Activated T-cell treated with anti-CD3 and anti-CD28 coated beads, Interleukin-2, amount 50 U/mL, for 4 hours (primary cell): ENCODE results near the gene CDH5. TPM values are rescaled to one million over a fixed set of nuclear protein-coding genes. Genes with fewer than 3 reads are reported as not detected.
"Not testable (repeated sequence)": the region's sequence is repeated elsewhere in the genome, so short reads cannot be mapped to it uniquely, and the experiment has no call there.

Source experiments
- ATAC-seq, 2 donors: fragments of 200-7000 bp; cut with Tn5 transposase; one replicate each; pipeline ENCODE4 v1.10.0; 2021
- DNase-seq: peaks from one replicate; pipeline ENCODE4 v3.0.0-alpha.2; 2020
- H3K27me3 Mint-ChIP-seq: one replicate; pipeline ENCODE4 v1.8.0; 2021; ENCODE audit warnings: low read depth, mixed read lengths
- H3K36me3 Mint-ChIP-seq: one replicate; pipeline ENCODE4 v1.8.0; 2022; ENCODE audit warnings: mixed read lengths; ENCODE audit not compliant: insufficient read depth
- H3K4me1 Mint-ChIP-seq: one replicate; pipeline ENCODE4 v1.8.0; 2021; ENCODE audit warnings: low read depth, mixed read lengths
- H3K4me3 Mint-ChIP-seq: one replicate; pipeline ENCODE4 v1.8.0; 2021; ENCODE audit warnings: mild to moderate bottlenecking, moderate library complexity, mixed read lengths
- H3K9me3 Mint-ChIP-seq: one replicate; pipeline ENCODE4 v1.8.0; 2021; ENCODE audit warnings: mixed read lengths
- total RNA-seq, 3 donors: library from RNA; stranded (reverse); gene quantifications; one replicate each; pipeline ENCODE4 v1.2.1, GENCODE V29; 2021

Gene CDH5
- under 1 TPM in 1 of 3 donors, not detected in 2; 0.13 TPM for total RNA-seq

DNA sequence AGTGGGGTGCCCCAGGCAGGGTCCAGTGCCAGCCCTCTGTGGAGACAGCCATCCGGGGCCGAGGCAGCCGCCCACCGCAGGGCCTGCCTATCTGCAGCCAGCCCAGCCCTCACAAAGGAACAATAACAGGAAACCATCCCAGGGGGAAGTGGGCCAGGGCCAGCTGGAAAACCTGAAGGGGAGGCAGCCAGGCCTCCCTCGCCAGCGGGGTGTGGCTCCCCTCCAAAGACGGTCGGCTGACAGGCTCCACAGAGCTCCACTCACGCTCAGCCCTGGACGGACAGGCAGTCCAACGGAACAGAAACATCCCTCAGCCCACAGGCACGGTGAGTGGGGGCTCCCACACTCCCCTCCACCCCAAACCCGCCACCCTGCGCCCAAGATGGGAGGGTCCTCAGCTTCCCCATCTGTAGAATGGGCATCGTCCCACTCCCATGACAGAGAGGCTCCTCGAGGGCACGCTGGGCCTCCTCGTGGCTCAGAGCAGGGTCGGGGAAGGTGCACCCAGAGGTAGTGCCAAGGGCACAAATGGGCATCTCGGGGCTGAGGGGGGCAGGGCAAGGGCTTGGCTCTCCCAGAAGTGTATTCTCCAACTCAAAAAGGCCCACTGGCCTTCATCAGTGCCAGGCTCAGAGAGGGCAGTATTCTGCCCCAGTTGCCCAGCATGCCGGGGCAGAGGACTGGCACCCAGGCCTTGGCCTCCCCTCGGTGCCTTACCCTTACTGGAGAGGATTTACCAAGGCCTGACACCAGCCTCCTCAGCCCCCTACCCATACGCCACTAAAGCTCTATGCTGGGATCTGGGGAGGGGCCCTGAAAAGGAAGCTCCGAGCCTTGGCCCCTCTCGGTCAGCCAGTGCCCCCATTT lies at the start of gene CDH5:
TSS of gene CDH5 (plus strand) at position 259 of the 867 bp plus-strand sequence. CDS start 12,647 bp downstream, outside the sequence.
- no peak for ATAC-seq
- DNase-seq = no peak
- Mint-ChIP-seq H3K4me3 (no peak within 1 kb of the TSS), H3K27me3 (peaks cover 37% of the 10 kb centered on the region), H3K4me1 (no peaks in the 10 kb centered on the region), H3K9me3 (no peaks in the 10 kb centered on the region), H3K36me3 (no peaks in the 10 kb centered on the region)

DNA sequence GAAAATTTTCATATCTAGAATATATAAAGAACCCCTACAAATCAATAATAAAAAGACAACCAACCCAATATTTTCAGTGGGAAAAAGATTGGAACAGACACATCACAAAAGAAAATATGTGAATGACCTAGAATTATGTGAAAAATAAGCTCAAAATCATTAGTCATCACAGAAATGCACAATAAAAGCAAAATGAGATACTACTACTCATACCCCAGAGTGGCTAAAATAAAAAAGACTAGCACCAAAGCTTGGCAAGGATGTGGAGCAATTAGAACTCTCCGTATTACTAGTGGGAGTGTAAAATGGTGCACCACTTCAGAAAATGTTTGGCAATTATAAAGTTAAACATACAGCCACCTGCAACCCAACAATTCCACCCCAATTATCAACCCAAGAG lies 48.0 kb upstream of the CDH5 start:
- Mint-ChIP-seq H3K36me3 (no peaks in the 10 kb centered on the region), H3K9me3 (no peaks in the 10 kb centered on the region), H3K4me1 (no peaks in the 10 kb centered on the region), H3K27me3 (peaks cover 11% of the 10 kb centered on the region), H3K4me3 (no peak overlapping the region)
- DNase-seq (no peak), ATAC-seq (no peak)

GRCh38 chr16:66320774-66321173 lies 45.7 kb upstream of the CDH5 start:
- no peak overlapping the region for H3K4me3 Mint-ChIP-seq
- no peaks in the 10 kb centered on the region for H3K9me3 Mint-ChIP-seq
- peaks cover 15% of the 10 kb centered on the region for H3K27me3 Mint-ChIP-seq
- ATAC-seq (no peak), DNase-seq (no peak)
- no peaks in the 10 kb centered on the region for H3K4me1 Mint-ChIP-seq
- H3K36me3 Mint-ChIP-seq = no peaks in the 10 kb centered on the region

DNA sequence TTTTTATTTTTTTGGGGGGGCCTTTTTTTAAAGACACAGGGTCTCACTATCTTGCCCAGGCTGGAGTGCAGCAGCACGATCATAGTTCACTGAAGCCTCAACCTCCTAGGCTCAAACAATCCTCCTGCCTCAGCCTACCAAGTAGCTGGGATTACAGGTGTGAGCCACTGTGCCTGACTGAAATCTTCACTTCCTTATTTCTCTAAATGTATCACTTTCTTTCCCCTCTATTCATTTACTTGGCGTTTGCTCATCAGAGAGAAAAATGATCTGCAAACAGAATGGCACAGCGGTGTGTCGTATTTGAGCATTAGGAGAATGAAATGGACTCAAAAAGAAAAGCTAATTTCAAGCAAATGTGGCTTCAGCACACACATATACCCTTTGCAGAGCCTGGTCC lies 44.3 kb upstream of the CDH5 start:
- no peaks in the 10 kb centered on the region for H3K36me3 Mint-ChIP-seq
- H3K9me3 Mint-ChIP-seq = no peaks in the 10 kb centered on the region
- ATAC-seq (no peak), DNase-seq (no peak)
- no peak overlapping the region for H3K4me3 Mint-ChIP-seq
- H3K27me3 Mint-ChIP-seq = peaks cover 18% of the 10 kb centered on the region
- no peaks in the 10 kb centered on the region for H3K4me1 Mint-ChIP-seq

GRCh38 chr16:66324815-66325515 lies 41.5 kb upstream of the CDH5 start:
- H3K27me3 Mint-ChIP-seq = peaks cover 14% of the 10 kb centered on the region
- DNase-seq = no peak

GRCh38 chr16:66325717-66326376 lies 40.6 kb upstream of the CDH5 start:
- DNase-seq = no peak
- Mint-ChIP-seq H3K4me3 (no peak overlapping the region), H3K9me3 (no peaks in the 10 kb centered on the region), H3K4me1 (no peaks in the 10 kb centered on the region), H3K27me3 (peaks cover 11% of the 10 kb centered on the region), H3K36me3 (no peaks in the 10 kb centered on the region)
- no peak for ATAC-seq

More at GRCh38 chr16:66324815-66325515, 41.5 kb upstream of the CDH5 start:
- Mint-ChIP-seq H3K4me3 (no peak overlapping the region), H3K36me3 (no peaks in the 10 kb centered on the region), H3K9me3 (no peaks in the 10 kb centered on the region), H3K4me1 (no peaks in the 10 kb centered on the region)
- ATAC-seq = no peak

DNA sequence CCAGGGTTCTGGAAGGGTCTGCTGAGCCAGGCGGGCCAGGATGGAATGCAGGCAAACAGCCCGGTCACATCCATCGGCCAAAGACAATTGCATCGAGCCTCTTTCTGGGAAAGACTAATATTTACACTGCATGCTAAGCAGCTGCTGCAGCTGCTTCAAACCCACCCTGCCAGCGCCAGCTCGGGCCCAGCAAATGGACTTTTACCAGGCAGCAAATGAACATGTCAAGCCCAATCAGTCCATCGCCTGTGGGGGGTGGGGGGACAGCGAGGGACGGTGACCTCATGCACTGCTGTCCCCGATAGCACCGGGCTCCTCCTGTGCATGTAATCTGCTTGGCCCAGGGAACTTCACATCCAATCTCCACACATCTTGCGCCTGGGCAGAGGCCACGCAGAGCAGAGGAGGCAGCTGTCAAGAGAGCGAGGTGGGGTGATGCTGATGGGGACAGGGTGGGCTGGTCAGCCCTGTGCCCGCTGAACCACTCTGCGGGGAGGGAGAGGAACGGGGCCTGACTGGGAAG lies 39.4 kb upstream of the CDH5 start:
- no peak overlapping the region for H3K4me3 Mint-ChIP-seq
- ATAC-seq (no peak), DNase-seq (no peak)
- H3K27me3 Mint-ChIP-seq = peaks cover 11% of the 10 kb centered on the region
- H3K4me1 Mint-ChIP-seq = no peaks in the 10 kb centered on the region
- no peaks in the 10 kb centered on the region for H3K36me3 Mint-ChIP-seq
- H3K9me3 Mint-ChIP-seq = no peaks in the 10 kb centered on the region

- H3K27me3 Mint-ChIP-seq = peaks cover 14% of the 10 kb centered on the region
- ATAC-seq (no peak), DNase-seq (no peak)
- H3K4me3 Mint-ChIP-seq = no peak overlapping the region
- no peaks in the 10 kb centered on the region for H3K9me3 Mint-ChIP-seq
- no peaks in the 10 kb centered on the region for H3K4me1 Mint-ChIP-seq
- H3K36me3 Mint-ChIP-seq = no peaks in the 10 kb centered on the region
Observed at GRCh38 chr16:66328282-66328681, 38.2 kb upstream of the CDH5 start.

DNA sequence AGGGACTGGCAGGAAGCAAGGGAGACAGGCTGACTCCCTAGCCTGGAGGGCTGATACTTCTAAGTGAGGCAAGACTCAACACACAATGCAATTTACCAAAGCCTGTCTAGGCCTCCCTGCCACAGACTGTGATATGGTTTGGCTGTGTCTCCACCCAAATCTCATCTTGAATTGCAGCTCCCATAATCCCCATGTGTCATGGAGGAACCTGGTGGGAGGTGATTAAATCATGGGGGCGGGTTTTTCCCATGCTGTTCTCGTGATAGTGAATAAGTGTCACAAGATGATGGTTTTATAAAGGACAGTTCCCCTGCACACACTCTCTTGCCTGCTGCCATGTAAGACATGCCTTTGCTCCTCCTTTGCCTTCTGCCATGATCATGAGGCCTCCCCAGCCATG lies 35.0 kb upstream of the CDH5 start:
- not testable (repeated sequence) for DNase-seq, H3K9me3 Mint-ChIP-seq, H3K4me3 Mint-ChIP-seq, ATAC-seq, H3K36me3 Mint-ChIP-seq, H3K4me1 Mint-ChIP-seq
- peaks cover 20% of the 10 kb centered on the region for H3K27me3 Mint-ChIP-seq

DNA sequence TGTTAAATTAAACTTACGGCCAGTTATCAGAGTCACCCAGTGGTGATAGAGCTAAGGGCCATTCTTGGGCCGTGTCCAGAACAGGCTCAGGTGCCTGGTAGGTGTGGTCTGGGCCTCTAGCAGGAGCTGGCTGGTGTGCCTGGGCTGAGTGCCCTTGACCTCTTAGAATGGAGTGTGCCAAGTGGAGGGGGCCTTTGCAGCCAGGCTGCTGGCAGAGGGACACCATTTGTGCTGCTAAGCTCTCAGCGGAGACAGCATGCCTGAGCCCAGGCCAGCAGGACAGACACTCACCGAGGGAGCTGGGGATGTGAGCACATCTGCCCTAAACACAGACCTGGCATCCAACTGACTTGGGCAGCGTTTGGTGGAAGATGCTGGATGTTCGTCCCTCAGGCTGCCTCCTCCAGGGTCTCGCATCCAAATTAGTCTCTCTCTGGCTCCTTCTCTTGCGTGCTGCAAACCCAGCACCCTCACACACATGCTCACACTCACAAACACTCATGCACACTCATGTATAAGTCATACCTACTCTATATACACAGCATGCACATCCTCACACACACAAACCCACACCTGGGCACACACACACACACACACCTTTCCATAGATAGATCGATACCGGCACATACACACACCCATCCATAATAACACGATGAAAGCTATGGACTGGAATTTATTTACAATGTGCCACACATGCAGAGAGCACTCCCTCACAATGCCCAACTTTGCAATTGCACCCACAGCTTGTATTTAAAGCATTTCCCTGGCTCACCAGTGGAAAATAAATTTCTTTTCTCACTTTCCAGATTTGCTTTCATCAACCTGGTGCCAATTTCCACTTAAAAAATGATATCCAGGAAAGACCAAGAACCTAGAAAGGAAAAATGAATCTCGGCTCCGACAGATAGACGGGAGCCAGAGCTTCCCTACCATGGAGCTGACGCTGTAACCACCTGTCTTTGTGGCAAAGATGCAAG lies 33.6 kb upstream of the CDH5 start:
- DNase-seq = no peak
- no peaks in the 10 kb centered on the region for H3K4me1 Mint-ChIP-seq
- no peaks in the 10 kb centered on the region for H3K36me3 Mint-ChIP-seq
- no peak overlapping the region for H3K4me3 Mint-ChIP-seq
- H3K9me3 Mint-ChIP-seq = peaks cover 1% of the 10 kb centered on the region
- ATAC-seq = no peak
- H3K27me3 Mint-ChIP-seq = peaks cover 21% of the 10 kb centered on the region

GRCh38 chr16:66334853-66335574 lies 31.5 kb upstream of the CDH5 start:
- peaks cover 4% of the 10 kb centered on the region for H3K9me3 Mint-ChIP-seq
- no peaks in the 10 kb centered on the region for H3K4me1 Mint-ChIP-seq
- no peak for DNase-seq
- H3K27me3 Mint-ChIP-seq = peaks cover 22% of the 10 kb centered on the region
- H3K36me3 Mint-ChIP-seq = no peaks in the 10 kb centered on the region
- no peak for ATAC-seq
- H3K4me3 Mint-ChIP-seq = no peak overlapping the region

- Mint-ChIP-seq H3K4me1 (no peaks in the 10 kb centered on the region), H3K27me3 (peaks cover 22% of the 10 kb centered on the region), H3K9me3 (peaks cover 4% of the 10 kb centered on the region), H3K4me3 (no peak overlapping the region), H3K36me3 (no peaks in the 10 kb centered on the region)
- no peak for DNase-seq
- ATAC-seq = no peak
Observed at GRCh38 chr16:66335704-66336329, 30.7 kb upstream of the CDH5 start.
